Measurements from ENCODE around the gene KIRREL3. TPM values are rescaled to one million over a fixed set of nuclear protein-coding genes. Genes with fewer than 3 reads are reported as not detected.

Gene KIRREL3
- total RNA-seq, 1 donor from 2014 or later: 0.38 TPM

- no peaks in the 10 kb centered on the region for H3K9me3 Mint-ChIP-seq (ENCODE audit: unreplicated experiment)
- H3K27ac Mint-ChIP-seq (ENCODE audit: unreplicated experiment): no peak overlapping the region
- DNase-seq (ENCODE audit: low spot score): no peak
- H3K4me3 Mint-ChIP-seq (ENCODE audit: unreplicated experiment): no peak overlapping the region
- H3K36me3 Mint-ChIP-seq (ENCODE audit: low read depth, unreplicated experiment): no peaks in the 10 kb centered on the region
- H3K4me1 Mint-ChIP-seq (ENCODE audit: unreplicated experiment): peaks cover 19% of the 10 kb centered on the region
- H3K27me3 Mint-ChIP-seq (ENCODE audit: unreplicated experiment): peaks cover 11% of the 10 kb centered on the region
- TF ChIP-seq, protein P1, sequence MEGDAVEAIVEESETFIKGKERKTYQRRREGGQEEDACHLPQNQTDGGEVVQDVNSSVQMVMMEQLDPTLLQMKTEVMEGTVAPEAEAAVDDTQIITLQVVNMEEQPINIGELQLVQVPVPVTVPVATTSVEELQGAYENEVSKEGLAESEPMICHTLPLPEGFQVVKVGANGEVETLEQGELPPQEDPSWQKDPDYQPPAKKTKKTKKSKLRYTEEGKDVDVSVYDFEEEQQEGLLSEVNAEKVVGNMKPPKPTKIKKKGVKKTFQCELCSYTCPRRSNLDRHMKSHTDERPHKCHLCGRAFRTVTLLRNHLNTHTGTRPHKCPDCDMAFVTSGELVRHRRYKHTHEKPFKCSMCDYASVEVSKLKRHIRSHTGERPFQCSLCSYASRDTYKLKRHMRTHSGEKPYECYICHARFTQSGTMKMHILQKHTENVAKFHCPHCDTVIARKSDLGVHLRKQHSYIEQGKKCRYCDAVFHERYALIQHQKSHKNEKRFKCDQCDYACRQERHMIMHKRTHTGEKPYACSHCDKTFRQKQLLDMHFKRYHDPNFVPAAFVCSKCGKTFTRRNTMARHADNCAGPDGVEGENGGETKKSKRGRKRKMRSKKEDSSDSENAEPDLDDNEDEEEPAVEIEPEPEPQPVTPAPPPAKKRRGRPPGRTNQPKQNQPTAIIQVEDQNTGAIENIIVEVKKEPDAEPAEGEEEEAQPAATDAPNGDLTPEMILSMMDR (IDR thresholded peaks at IDR 0.05; ENCODE audit: unreplicated experiment): no peak
Measured at GRCh38 chr11:126433244-126433846, 567.2 kb downstream of the KIRREL3 start.

DNA sequence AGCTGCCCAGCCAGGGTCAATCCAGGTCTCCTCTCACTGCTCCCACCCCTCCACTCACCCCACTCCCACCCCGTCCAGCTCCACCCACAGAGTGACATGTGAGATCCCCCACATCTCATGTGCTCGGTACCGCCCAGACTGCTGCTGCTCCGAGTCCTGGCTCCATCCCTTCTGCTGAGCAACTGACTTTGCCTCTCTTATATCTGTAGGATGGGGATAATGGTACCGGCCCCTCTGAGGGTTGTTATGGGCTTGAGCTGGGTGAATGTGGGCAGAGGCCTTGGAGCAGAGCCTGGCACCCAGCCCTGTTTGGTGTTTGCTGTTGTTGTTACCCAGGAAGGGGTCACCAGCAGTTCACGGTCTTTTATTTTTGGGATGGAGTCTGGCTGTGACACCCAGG lies 568.0 kb downstream of the KIRREL3 start:
- H3K9me3 Mint-ChIP-seq (ENCODE audit: unreplicated experiment): no peaks in the 10 kb centered on the region
- TF ChIP-seq, protein P1 (IDR thresholded peaks at IDR 0.05; ENCODE audit: unreplicated experiment): no peak
- H3K4me3 Mint-ChIP-seq (ENCODE audit: unreplicated experiment): no peak overlapping the region
- no peaks in the 10 kb centered on the region for H3K36me3 Mint-ChIP-seq (ENCODE audit: low read depth, unreplicated experiment)
- H3K27ac Mint-ChIP-seq (ENCODE audit: unreplicated experiment): no peak overlapping the region
- no peak for DNase-seq (ENCODE audit: low spot score)
- peaks cover 11% of the 10 kb centered on the region for H3K27me3 Mint-ChIP-seq (ENCODE audit: unreplicated experiment)
- peaks cover 19% of the 10 kb centered on the region for H3K4me1 Mint-ChIP-seq (ENCODE audit: unreplicated experiment)

- TF ChIP-seq, protein P1 (IDR thresholded peaks at IDR 0.05; ENCODE audit: unreplicated experiment): no peak
- DNase-seq (ENCODE audit: low spot score): no peak
- Mint-ChIP-seq H3K27ac (ENCODE audit: unreplicated experiment) (no peak overlapping the region), H3K4me3 (ENCODE audit: unreplicated experiment) (no peak overlapping the region), H3K4me1 (ENCODE audit: unreplicated experiment) (peaks cover 19% of the 10 kb centered on the region), H3K9me3 (ENCODE audit: unreplicated experiment) (no peaks in the 10 kb centered on the region), H3K36me3 (ENCODE audit: low read depth, unreplicated experiment) (no peaks in the 10 kb centered on the region), H3K27me3 (ENCODE audit: unreplicated experiment) (peaks cover 11% of the 10 kb centered on the region)
Measured at GRCh38 chr11:126432065-126432461, 568.5 kb downstream of the KIRREL3 start.

DNA sequence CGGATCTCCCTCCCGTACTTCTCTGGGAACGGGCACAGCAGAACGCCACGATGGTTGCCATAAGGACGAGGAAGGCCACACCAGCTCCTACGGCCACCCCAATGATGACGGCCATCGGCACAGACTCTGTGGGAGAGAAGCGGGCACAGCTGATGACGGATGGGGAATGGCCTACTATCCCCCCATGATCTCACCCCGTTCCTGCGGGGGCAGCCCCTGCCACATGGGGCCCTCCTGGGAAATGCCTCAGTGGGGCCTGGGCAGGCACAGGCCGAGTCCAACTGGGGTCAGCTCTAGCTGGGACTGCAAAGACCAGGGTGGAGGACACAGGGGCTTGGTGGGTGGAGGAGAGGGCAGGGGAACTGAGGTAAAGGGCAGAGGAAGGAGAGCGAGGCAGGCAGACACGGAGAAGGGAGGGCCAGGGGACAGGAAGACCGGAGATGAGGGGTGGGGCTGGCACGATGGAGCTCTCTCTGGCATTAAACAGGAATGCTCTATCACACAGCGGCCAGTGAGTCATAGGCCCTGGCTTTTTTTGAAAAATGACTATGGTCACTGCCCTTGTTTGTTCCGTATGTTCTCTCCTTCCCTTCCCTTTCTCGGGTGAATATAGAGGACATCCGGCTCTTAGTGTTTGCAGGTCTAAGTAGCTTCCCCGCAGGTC lies 569.0 kb downstream of the KIRREL3 start:
- no peaks in the 10 kb centered on the region for H3K36me3 Mint-ChIP-seq (ENCODE audit: low read depth, unreplicated experiment)
- peaks cover 19% of the 10 kb centered on the region for H3K4me1 Mint-ChIP-seq (ENCODE audit: unreplicated experiment)
- no peak for DNase-seq (ENCODE audit: low spot score)
- no peak overlapping the region for H3K27ac Mint-ChIP-seq (ENCODE audit: unreplicated experiment)
- no peaks in the 10 kb centered on the region for H3K9me3 Mint-ChIP-seq (ENCODE audit: unreplicated experiment)
- peaks cover 10% of the 10 kb centered on the region for H3K27me3 Mint-ChIP-seq (ENCODE audit: unreplicated experiment)
- TF ChIP-seq, protein P1 (IDR thresholded peaks at IDR 0.05; ENCODE audit: unreplicated experiment): no peak
- no peak overlapping the region for H3K4me3 Mint-ChIP-seq (ENCODE audit: unreplicated experiment)
